Measurements from ENCODE around the gene ZNF669. TPM values are rescaled to one million over a fixed set of nuclear protein-coding genes. Genes with fewer than 3 reads are reported as not detected.

Gene ZNF669
- polyA plus RNA-seq, 10 donors, result 4.8 to 9.3 (median 6.5) TPM

DNA sequence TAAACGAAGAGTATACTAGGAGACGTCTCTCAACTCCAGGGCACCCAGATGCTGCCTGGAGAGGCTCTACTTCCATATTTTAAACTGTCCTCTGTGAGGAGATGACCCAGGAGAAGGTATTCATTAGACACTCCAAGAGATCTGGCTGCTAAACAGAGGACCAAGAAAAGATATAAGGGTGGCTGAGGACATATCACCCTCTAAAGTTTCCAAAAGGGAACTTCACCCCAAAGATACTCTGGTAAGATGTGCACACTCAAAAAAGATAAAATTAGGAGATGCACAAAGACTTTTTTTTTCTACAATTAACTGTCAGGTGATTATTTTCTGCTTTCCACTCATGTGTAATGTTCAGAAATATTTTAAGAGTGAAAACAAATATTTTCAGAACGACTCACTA lies 26.9 kb downstream of the ZNF669 start:
- no peak for DNase-seq

DNA sequence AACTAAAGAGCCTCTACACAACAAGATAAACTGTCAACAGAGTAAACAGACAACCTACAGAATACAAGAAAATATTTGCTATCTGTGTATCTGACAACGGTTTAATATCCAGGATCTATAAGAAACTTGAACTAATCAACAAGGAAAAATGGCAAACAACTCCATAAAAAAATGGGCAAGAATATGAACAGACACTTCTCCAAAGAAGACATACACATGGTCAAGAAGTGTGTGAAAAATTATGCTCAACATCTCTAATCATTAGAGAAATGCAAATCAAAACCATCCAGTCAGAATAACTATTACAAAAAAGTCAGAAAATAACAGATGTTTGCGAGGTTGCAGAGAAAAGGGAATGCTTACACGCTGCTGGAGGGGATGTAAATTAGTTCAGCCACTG lies 33.5 kb downstream of the ZNF669 start:
- no peak for DNase-seq

DNA sequence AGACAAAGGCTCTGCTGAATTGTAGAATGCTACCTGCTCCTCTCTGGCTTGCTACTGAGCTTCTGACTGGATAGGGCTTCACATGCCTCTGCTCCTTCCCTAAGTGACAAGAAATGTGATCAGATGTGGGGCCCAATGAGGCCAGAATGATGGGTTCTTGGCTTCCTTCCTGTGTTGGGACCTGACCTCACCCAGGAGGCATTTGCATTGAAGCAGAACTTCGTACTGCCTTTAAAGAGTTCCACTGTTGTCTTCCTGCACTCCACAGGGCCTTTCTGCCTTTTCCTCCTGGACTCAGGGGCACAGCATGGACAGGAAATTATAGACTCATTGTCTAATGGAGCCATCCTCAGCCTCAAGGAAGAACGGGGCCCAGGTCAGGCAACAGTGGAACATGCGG lies 39.9 kb downstream of the ZNF669 start:
- DNase-seq, result no peak

DNA sequence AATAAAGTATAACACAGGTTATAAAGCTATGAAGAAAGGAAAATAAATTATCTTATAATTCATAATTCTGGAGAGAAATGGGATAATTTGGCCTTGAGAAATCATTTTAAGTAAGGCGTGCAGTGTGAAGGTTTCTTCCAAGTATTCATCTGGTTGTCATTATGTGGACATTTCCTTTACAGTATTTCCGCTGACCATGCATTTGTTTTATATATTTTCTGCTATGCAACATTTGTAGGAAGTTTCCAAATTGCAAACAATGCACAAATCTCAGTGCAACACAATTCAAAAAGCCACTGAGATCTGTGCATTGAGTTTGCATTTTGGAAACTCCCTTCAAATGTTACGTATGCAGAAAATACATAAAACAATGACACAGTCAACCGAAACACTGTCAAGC lies 43.4 kb downstream of the ZNF669 start:
- peak in 2 of 3 donors; percentile 30 to 60 for DNase-seq

DNA sequence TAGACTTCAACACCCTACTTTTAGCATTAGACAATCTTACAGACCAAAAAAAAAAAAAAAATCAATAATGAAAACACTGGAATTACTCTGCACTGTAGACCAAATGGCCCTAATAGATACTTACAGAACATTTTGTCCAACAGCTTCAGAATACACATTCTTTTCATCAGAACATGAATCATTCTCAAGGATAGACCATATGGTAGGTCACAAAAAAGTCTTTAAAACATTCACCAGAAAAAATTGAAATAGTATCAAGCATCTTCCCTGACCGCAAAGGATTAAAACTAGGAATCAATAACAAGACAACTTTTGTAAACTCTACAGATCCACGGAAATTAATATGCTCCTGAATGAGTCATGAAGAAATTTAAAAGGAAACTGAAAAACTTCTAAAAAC lies 48.1 kb downstream of the ZNF669 start:
- DNase-seq, result no peak

DNA sequence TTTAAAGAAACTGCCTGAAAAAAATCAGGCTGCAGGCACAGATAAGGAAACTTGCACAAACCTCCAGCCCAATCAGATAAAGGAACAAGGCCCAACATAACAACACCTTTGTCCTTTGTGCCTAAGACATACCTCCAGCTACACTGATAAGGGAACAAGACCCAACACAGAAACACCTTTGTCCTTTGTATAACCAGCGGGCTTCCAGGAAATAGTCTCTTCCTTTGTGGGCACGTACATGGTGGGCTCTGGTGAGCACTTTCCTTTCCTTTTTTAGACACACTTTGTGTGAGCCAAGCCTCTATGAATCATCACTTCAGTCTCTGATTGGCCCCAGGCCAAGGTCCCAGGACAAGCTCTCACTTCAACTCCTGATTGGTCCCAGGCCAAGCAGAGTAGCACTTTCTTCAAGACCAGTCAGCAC lies 49.2 kb downstream of the ZNF669 start:
- no peak for DNase-seq

Other genes starting within 250 kb of the ZNF669 start
- 10 to 100 TPM; 23.2 to 36.4 (median 29.6) TPM for gene AHCTF1, start 172.4 kb downstream of the ZNF669 start, polyA plus RNA-seq (ENCODE audit: insufficient read length in 10 of 10)
- gene ZNF695, start 96.3 kb downstream of the ZNF669 start, polyA plus RNA-seq (ENCODE audit: insufficient read length in 10 of 10), result 1 to 10 TPM in 6 of 10 donors, under 1 TPM in 4; 0.94 to 3.0 (median 1.1) TPM
- gene ZNF670, start 25.5 kb downstream of the ZNF669 start, polyA plus RNA-seq (ENCODE audit: insufficient read length in 10 of 10), result 1 to 10 TPM; 2.3 to 3.5 (median 2.9) TPM
- gene ZNF124, start 67.7 kb upstream of the ZNF669 start, polyA plus RNA-seq (ENCODE audit: insufficient read length in 10 of 10), result 1 to 10 TPM; 3.4 to 9.0 (median 6.3) TPM
- under 1 TPM in 1 of 10 donors, not detected in 9; 0.16 TPM for gene VN1R5, start 151.7 kb upstream of the ZNF669 start, polyA plus RNA-seq (ENCODE audit: insufficient read length in 10 of 10)
- gene ZNF496, start 227.5 kb upstream of the ZNF669 start, polyA plus RNA-seq (ENCODE audit: insufficient read length in 10 of 10), result 10 to 100 TPM; 22.7 to 30.9 (median 27.4) TPM